Upper lobe of left lung (tissue), 4 donors: ENCODE results near the gene GATAD1.

ENCODE experiments used
- POLR2A ChIP-seq, 4 donors: fragments of 450-650 bp; IDR thresholded peaks; one replicate each; pipeline ENCODE4 v1.5.1; 2016 to 2017; ENCODE audit warnings: antibody characterized with exemption in 4 of 4, mild to moderate bottlenecking in 2 of 4
- POLR2AphosphoS5 ChIP-seq, 2 donors: sonication (generic); formaldehyde crosslinking; IDR thresholded peaks; one replicate each; pipeline ENCODE4 v1.5.1; 2017; ENCODE audit warnings: antibody characterized with exemption in 2 of 2
- TF ChIP-seq, protein P1 (sequence below), 6 experiments: fragments of 450-650 bp in 4 of 6; fragments of 200-600 bp in 2 of 6; sonication (generic) in 2 of 6; IDR thresholded peaks; one replicate each; pipeline ENCODE4 v1.5.1; 2016 to 2019; ENCODE audit warnings: antibody characterized with exemption in 6 of 6

DNA sequence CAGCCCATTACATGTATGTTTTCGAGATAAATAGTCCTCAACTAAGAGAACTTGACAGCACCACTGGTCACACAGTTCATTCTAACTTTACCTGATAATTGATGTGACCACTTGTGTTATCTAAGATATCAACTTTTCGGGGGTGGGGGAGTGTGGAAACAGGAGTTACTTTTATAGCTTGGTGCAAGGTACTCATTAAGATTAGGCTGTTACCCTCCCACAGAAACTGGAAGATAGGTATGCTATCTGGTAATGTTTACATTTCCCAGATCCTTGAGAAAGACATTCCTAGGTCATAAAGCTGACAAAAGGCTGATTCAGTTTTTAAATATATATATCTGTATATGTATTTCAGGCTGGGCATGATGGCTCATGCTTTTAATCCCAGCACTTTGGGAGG lies 19.4 kb downstream of the GATAD1 start:
- no peak for TF ChIP-seq POLR2A (IDR thresholded peaks at IDR 0.05)
- TF ChIP-seq, protein P1, sequence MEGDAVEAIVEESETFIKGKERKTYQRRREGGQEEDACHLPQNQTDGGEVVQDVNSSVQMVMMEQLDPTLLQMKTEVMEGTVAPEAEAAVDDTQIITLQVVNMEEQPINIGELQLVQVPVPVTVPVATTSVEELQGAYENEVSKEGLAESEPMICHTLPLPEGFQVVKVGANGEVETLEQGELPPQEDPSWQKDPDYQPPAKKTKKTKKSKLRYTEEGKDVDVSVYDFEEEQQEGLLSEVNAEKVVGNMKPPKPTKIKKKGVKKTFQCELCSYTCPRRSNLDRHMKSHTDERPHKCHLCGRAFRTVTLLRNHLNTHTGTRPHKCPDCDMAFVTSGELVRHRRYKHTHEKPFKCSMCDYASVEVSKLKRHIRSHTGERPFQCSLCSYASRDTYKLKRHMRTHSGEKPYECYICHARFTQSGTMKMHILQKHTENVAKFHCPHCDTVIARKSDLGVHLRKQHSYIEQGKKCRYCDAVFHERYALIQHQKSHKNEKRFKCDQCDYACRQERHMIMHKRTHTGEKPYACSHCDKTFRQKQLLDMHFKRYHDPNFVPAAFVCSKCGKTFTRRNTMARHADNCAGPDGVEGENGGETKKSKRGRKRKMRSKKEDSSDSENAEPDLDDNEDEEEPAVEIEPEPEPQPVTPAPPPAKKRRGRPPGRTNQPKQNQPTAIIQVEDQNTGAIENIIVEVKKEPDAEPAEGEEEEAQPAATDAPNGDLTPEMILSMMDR (IDR thresholded peaks at IDR 0.05), result no peak
- TF ChIP-seq POLR2AphosphoS5 (IDR thresholded peaks at IDR 0.05), result no peak
